Hematopoietic multipotent progenitor cell treated with erythropoietin and hydrocortisone succinate and interleukin-3 and kit ligand, for 8 days (in vitro differentiated cells): ENCODE results near the gene MAGEB3.

Experiments
- DNase-seq: peaks from one replicate; pipeline ENCODE4 v3.0.0-alpha.2; 2015

The MAGEB3 gene

DNA sequence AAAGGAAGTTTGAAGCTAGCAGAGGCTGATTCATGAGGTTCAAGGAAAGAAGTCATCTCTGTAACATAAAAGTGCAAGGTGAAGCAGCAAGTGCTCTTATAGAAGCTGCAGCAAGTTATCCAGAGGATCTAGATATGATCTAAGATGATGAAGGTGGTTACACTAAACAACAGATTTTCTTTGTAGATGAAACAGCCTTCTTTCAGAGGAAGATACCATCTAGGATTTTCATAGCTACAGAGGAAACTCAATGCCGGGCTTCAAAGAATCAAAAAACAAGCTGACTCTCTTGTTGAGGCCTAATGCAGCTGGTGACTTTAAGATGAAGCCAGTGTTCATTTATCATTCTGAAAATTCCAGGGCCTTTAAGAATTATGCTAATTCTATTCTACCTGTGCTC is 50.0 kb downstream of the MAGEB3 start:
- no peak for DNase-seq

DNA sequence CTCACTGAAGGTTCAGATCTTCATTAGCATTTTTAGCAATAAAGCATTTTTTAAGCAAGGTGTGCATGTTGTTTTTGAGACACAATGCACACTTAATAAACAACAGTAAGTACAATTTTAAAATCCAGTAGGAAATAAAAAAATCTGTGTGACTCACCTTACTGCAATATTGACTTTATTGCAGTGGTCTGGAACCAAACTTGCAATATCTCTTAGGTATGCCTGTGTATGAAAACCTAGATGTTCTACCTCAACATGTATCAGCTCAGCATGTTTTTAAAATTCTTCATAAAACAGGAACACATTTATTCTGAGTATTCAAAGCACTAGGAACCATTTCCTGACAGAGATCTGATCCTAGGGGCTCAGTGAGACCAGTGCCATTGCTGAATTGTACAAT is 52.1 kb downstream of the MAGEB3 start:
- no peak for DNase-seq

DNA sequence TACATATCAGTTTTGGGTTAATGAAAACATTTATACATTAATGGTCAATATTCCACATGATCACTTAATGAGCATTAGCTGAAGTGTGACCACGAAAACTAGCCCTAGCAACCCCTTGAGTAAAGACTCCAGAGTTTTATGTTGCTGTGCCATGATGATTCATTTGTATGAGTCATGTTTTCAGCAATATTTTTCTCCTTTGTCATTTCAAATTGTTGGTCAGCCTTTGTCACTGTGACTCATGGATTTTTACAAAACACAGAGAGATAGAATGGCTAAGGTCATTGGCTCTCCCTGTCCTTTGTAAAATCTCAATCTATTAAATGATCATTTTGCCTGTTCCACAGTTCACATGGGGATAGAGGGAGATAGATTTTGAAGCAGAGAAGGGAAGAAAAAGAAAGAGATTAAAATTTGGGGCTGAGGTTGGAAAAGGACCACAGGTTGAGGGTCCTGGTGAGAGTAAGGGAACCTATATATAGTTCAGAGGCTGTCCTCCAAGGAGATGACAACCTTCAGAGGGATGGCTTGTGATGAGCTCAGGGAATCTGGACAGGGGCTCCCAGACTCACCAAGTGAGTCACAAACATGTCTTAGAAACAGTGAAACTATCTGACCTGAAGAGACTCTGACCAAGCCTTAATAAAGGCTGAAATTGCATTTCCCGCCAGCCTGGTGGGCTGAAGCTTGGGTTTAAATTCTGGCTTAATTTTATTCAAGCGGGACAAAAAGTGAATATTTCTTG is 53.2 kb downstream of the MAGEB3 start:
- peak; percentile 21 for DNase-seq
